ENCODE results near the gene AKAP5.

DNA sequence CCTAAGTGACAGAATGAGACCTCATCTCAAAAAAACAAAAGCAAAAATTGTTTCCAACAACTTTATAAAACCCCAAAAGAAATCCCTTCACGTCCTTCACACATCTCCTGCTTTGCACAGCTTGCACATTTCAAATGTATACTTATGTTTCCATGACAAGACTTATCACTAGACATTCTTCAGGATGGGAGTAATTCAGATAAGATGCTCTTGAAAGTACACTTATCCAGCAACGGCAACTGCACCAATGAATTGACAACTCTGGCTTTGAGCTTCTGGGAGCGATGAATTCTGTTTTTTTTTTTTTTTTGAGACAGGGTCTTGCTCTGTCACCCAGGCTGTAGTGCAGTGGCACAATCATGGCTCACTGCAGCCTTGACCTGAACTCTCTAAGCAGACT, 30.8 kb upstream of the AKAP5 start:
- TF ChIP-seq FOXJ3 (CRISPR knock-in tag; IDR thresholded peaks at IDR 0.05) (no peak), ZZZ3 (IDR thresholded peaks at IDR 0.05) (no peak), ZBTB8A (IDR thresholded peaks at IDR 0.05; ENCODE audit: partially characterized antibody) (no peak), MTF1 (CRISPR knock-in tag; IDR thresholded peaks at IDR 0.05; ENCODE audit: borderline replicate concordance) (no peak), ZFP36 (IDR thresholded peaks at IDR 0.05; ENCODE audit: low read depth, low read length, partially characterized antibody) (no peak), STAG1 (CRISPR knock-in tag; IDR thresholded peaks at IDR 0.05; ENCODE audit: borderline replicate concordance) (no peak), ZNF175 (CRISPR knock-in tag; IDR thresholded peaks at IDR 0.05; ENCODE audit: low read depth) (no peak), POLR2AphosphoS5 (IDR thresholded peaks at IDR 0.05; ENCODE audit: control insufficient read depth, insufficient read depth, low read depth, low read length) (no peak), ESRRA (IDR thresholded peaks at IDR 0.05; ENCODE audit: borderline replicate concordance, low read depth) (no peak)
- TF ChIP-seq, protein P1, sequence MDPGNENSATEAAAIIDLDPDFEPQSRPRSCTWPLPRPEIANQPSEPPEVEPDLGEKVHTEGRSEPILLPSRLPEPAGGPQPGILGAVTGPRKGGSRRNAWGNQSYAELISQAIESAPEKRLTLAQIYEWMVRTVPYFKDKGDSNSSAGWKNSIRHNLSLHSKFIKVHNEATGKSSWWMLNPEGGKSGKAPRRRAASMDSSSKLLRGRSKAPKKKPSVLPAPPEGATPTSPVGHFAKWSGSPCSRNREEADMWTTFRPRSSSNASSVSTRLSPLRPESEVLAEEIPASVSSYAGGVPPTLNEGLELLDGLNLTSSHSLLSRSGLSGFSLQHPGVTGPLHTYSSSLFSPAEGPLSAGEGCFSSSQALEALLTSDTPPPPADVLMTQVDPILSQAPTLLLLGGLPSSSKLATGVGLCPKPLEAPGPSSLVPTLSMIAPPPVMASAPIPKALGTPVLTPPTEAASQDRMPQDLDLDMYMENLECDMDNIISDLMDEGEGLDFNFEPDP (CRISPR knock-in tag; IDR thresholded peaks at IDR 0.05) = no peak
- TF ChIP-seq, protein P2, sequence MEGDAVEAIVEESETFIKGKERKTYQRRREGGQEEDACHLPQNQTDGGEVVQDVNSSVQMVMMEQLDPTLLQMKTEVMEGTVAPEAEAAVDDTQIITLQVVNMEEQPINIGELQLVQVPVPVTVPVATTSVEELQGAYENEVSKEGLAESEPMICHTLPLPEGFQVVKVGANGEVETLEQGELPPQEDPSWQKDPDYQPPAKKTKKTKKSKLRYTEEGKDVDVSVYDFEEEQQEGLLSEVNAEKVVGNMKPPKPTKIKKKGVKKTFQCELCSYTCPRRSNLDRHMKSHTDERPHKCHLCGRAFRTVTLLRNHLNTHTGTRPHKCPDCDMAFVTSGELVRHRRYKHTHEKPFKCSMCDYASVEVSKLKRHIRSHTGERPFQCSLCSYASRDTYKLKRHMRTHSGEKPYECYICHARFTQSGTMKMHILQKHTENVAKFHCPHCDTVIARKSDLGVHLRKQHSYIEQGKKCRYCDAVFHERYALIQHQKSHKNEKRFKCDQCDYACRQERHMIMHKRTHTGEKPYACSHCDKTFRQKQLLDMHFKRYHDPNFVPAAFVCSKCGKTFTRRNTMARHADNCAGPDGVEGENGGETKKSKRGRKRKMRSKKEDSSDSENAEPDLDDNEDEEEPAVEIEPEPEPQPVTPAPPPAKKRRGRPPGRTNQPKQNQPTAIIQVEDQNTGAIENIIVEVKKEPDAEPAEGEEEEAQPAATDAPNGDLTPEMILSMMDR (IDR thresholded peaks at IDR 0.05 in 2 of 3, conservative IDR thresholded peaks at IDR 0.05 in 1 of 3; ENCODE audit: insufficient read depth in 2 of 3, low read depth in 1 of 3, low read length in 3 of 3) = no peak
- TF ChIP-seq, protein P3, sequence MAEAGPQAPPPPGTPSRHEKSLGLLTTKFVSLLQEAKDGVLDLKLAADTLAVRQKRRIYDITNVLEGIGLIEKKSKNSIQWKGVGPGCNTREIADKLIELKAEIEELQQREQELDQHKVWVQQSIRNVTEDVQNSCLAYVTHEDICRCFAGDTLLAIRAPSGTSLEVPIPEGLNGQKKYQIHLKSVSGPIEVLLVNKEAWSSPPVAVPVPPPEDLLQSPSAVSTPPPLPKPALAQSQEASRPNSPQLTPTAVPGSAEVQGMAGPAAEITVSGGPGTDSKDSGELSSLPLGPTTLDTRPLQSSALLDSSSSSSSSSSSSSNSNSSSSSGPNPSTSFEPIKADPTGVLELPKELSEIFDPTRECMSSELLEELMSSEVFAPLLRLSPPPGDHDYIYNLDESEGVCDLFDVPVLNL (CRISPR knock-in tag; IDR thresholded peaks at IDR 0.05; ENCODE audit: low read depth) = no peak

Measured in K562 (cell line).